Measurements from ENCODE around the gene TMEM87B.

TMEM87B gene

GRCh38 chr2:112045446-112046014 is 9.5 kb upstream of the TMEM87B start:
- DNase-seq (ENCODE audit: low spot score) = no peak
- in situ Hi-C loops (cut with MboI; ENCODE audit: low sequenced_read_pairs, unreplicated experiment) = loop anchor here (5.0 kb wide), 1 partner anchor 153 kb away; no protein-coding TSS in a partner anchor
- no peak for TF ChIP-seq CTCF (IDR thresholded peaks at IDR 0.05; ENCODE audit: borderline replicate concordance, control extremely low read depth, extremely low read depth, insufficient read depth, missing control alignments)

- no peak for TF ChIP-seq CTCF (IDR thresholded peaks at IDR 0.05; ENCODE audit: borderline replicate concordance, control extremely low read depth, extremely low read depth, insufficient read depth, missing control alignments)
- DNase-seq (ENCODE audit: low spot score) = no peak
- in situ Hi-C loops (cut with MboI; ENCODE audit: low sequenced_read_pairs, unreplicated experiment) = loop anchor here (5.0 kb wide), 1 partner anchor 154 kb away; no protein-coding TSS in a partner anchor
Measured at GRCh38 chr2:112046231-112046630, 8.8 kb upstream of the TMEM87B start.

- in situ Hi-C loops (cut with MboI; ENCODE audit: low sequenced_read_pairs, unreplicated experiment) = loop anchor here (5.0 kb wide), 1 partner anchor 155 kb away; no protein-coding TSS in a partner anchor
- no peak for TF ChIP-seq CTCF (IDR thresholded peaks at IDR 0.05; ENCODE audit: borderline replicate concordance, control extremely low read depth, extremely low read depth, insufficient read depth, missing control alignments)
- DNase-seq (ENCODE audit: low spot score) = no peak
Measured at GRCh38 chr2:112047537-112048235, 7.4 kb upstream of the TMEM87B start.

- in situ Hi-C loops (cut with MboI; ENCODE audit: low sequenced_read_pairs, unreplicated experiment) = loop anchor here (5.0 kb wide), 1 partner anchor 156 kb away; no protein-coding TSS in a partner anchor
Measured at GRCh38 chr2:112048236-112048592, 6.9 kb upstream of the TMEM87B start.

GRCh38 chr2:112048887-112049286 is 6.2 kb upstream of the TMEM87B start:
- DNase-seq (ENCODE audit: low spot score) = peak; percentile 42
- TF ChIP-seq CTCF (IDR thresholded peaks at IDR 0.05; ENCODE audit: borderline replicate concordance, control extremely low read depth, extremely low read depth, insufficient read depth, missing control alignments) = peak; percentile 57
- in situ Hi-C loops (cut with MboI; ENCODE audit: low sequenced_read_pairs, unreplicated experiment) = loop anchor here (5.0 kb wide), 1 partner anchor 157 kb away; no protein-coding TSS in a partner anchor

More at GRCh38 chr2:112048236-112048592, 6.9 kb upstream of the TMEM87B start:
- DNase-seq (ENCODE audit: low spot score) = no peak
- TF ChIP-seq CTCF (IDR thresholded peaks at IDR 0.05; ENCODE audit: borderline replicate concordance, control extremely low read depth, extremely low read depth, insufficient read depth, missing control alignments) = no peak

GRCh38 chr2:112050316-112050715 is 4.8 kb upstream of the TMEM87B start:
- in situ Hi-C loops (cut with MboI; ENCODE audit: low sequenced_read_pairs, unreplicated experiment) = loop anchor here (25.0 kb wide), 1 partner anchor 662 kb away; the partner anchor contains the start of gene NT5DC4
- DNase-seq (ENCODE audit: low spot score) = no peak
- no peak for TF ChIP-seq CTCF (IDR thresholded peaks at IDR 0.05; ENCODE audit: borderline replicate concordance, control extremely low read depth, extremely low read depth, insufficient read depth, missing control alignments)

Data from GM13976 (cell line).